Motor neuron (in vitro differentiated cells): Measurements from ENCODE around the gene DCAF15. TPM values are rescaled to one million over a fixed set of nuclear protein-coding genes. Genes with fewer than 3 reads are reported as not detected.

ENCODE experiments used
- ATAC-seq, 8 experiments: fragments of 200-7000 bp; cut with Tn5 transposase; replicated peaks in 6 of 8; 2 replicates each; pipeline ENCODE4 v1.8.0; 2021; ENCODE audit warnings: mild to moderate bottlenecking in 8 of 8, moderate library complexity in 8 of 8
- H3K27ac ChIP-seq, 2 donors: fragments of 250-450 bp; sonication (Bioruptor Pico); 2 replicates each; pipeline ENCODE4 v1.9.0; 2021; ENCODE audit warnings: antibody characterized with exemption in 2 of 2, mild to moderate bottlenecking in 2 of 2, moderate library complexity in 1 of 2
- H3K4me1 ChIP-seq, 2 donors: fragments of 250-450 bp; sonication (Bioruptor Pico); replicated peaks in 1 of 2; 2 replicates each; pipeline ENCODE4 v1.6.1; 2021; ENCODE audit warnings: antibody characterized with exemption in 2 of 2, mild to moderate bottlenecking in 2 of 2, moderate library complexity in 1 of 2
- H3K4me3 ChIP-seq, 5 donors: fragments of 250-450 bp; sonication (Bioruptor Pico); 2 replicates each; pipeline ENCODE4 v1.9.0; 2021; ENCODE audit warnings: antibody characterized with exemption in 5 of 5, mild to moderate bottlenecking in 5 of 5, moderate library complexity in 4 of 5
- WGBS, 10 experiments: fragments of 450-650 bp; shearing (Covaris generic); methylation state at CpG; one replicate each; pipeline ENCODE4 v1.0.0; 2022; 5-methylcytosine and 5-hydroxymethylcytosine counted together
- in situ Hi-C, 9 experiments: fragments of 400-800 bp; cut with MboI; loops; one replicate each; pipeline ENCODE4 v1.15.0; 2021; ENCODE audit warnings: low sequenced_read_pairs in 9 of 9, low pct_unique_long_range_greater_than_20kb in 2 of 9; ENCODE audit not compliant: unreplicated experiment in 9 of 9
- total RNA-seq, 8 experiments: library from RNA; unstranded; fragments of 300-600 nt; gene quantifications; 2 replicates each; pipeline versions ENCODE4 v1.2.3 to v1.2.4, GENCODE V29; 2022

DCAF15 gene
- total RNA-seq, 8 experiments from 2014 or later, result 8.4 to 46.5 (median 22.9) TPM

DNA sequence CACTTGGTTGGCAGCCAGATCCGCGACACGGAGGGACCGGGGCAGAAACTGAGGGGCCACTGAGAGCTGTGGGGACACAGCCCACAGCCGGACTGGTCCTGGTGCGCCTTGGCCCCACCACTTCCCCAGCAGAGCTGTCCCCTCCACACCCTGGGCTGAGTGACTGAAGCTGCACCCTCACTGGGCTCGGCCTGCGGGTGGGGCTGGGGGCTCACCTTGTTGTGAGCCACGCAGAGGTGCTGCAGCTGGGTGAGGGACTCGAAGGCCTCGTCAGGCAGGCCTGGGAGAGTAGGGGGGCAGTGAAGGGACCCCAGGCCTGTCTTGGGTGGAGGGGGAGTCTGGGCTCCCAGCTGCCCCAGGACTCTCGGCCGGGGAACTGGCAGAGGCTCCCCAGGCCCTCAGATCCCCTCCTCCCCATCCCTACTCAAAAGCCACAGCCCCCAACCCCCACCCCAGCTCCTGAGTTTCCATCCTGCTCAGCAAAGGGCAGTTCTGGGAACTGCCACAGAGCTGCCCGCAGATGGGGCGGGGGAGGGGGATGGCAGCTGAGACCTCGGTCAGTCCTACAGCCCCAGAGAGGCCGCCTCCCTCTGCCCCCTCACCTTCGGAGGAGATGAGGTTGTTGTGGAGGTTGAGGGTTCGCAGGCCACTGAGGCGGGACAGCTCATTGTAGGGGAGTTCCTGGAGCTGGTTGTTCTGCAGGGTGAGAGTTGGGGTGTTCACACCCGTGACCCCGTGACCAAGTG, 16.4 kb upstream of the DCAF15 start:
- peaks cover 18 to 23% of the 10 kb centered on the region in 2 donors for H3K4me1 ChIP-seq
- WGBS, 10 experiments, result 80 to 100% methylated on average over 1 of the region's 22 CpGs; no CpG with 5 or more reads in 8 of the 10 experiments
- ATAC-seq, result peak in 5 of 8 experiments; percentile 22 to 32 (median 28)
- no peak overlapping the region for H3K4me3 ChIP-seq
- in situ Hi-C loops, result no loop called here
- no peak overlapping the region for H3K27ac ChIP-seq

DNA sequence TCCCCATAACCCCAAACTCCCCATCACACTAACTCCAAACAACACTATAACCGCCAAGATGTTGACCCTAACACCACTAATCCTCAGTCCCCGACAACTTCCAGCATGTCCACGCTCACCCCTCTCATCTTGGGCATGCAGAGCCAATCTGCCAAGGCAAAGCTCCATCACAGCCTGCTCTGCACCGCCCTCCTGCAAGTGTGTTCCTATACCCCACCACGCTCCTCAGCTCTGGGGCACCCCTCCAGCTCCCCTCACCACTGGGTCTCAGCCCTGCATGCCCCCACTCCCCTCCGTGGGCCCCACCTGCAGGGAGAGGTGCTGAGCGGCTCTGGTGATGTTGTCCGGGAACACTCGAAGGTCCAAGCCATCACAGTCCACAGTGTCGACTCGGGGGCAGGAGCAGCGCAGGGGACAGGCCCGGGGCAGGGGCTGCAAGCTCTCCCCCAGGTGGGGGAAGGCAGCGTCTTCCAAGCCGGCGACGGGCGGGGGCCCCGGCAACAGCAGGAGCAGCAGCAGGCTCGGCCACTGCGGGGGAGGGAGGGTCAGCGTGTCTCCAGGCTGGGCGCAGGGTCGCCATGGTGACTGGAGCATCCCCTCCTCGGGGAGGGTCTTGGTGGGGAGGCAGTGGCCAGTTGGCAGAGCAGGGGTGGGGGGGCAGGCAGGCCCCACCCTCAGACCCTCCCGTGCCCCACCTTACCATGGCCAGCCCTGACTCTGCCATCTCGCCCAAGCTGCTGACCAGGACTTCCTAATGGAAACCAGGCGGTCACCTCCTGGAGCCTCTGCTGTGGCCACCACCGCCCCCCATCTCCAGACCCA, 14.6 kb upstream of the DCAF15 start:
- WGBS, 10 experiments, result no CpG with 5 or more reads among the region's 29 CpGs
- H3K4me1 ChIP-seq, result peaks cover 18 to 23% of the 10 kb centered on the region in 2 donors
- peak overlapping the region in 1 of 2 donors; percentile 26 for H3K27ac ChIP-seq
- peak overlapping the region in 3 of 5 donors; percentile 0 to 2 (median 0) for H3K4me3 ChIP-seq
- in situ Hi-C loops, result no loop called here
- ATAC-seq, result peak; percentile 23 to 78 (median 70)

DNA sequence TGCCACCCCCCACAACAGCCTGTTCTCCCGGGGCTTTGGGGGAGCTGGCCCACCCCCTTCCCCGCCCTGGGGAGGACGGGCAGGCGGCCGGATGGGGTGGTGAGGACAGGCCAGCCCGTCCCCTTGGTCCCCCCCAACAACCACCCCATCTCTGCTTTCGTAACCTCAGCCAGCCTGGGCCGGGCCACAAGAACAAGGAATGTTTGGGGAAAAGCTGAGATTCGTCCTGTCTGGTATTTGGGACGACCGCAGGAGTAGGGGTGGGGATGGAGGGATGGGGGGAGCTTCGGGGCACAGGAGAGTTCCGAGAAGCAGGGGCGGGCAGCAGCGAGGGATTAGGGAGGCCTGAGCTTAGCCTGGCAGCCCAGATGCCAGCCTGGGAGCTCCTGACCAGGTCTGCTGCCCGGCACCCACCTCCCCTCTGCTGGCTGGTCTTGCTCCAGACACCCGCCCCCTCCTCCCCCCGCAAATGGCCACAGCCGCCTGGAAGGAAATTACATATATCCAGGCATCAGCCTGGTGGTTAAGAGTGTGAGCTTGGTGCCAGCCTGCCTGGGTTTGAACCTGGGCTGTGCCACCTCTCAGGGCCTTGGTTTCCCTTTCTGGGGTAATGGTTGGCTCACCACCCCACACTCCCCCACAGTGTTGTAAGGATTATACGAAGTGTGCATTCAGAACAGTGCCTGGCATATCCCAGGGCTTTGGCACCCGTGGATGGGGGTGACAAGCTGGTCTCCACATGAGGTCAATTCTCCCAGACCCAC, 13.8 kb upstream of the DCAF15 start, which contains the start of gene PODNL1:
PODNL1 (minus strand) TSS at position 117 of the 764 bp plus-strand sequence. CDS start 236 bp downstream, outside the sequence.
- in situ Hi-C loops, result no loop called here
- 70 to 86% methylated on average over 1 to 2 of the region's 21 CpGs; no CpG with 5 or more reads in 8 of the 10 experiments for WGBS, 10 experiments
- ATAC-seq, result peak; percentile 39 to 74 (median 64)
- Histone ChIP-seq H3K27ac (peak within 1 kb of the TSS in 1 of 2 donors; percentile 26), H3K4me3 (peak within 1 kb of the TSS in 3 of 5 donors; percentile 0 to 2 (median 0)), H3K4me1 (peaks cover 18 to 23% of the 10 kb centered on the region in 2 donors)

DNA sequence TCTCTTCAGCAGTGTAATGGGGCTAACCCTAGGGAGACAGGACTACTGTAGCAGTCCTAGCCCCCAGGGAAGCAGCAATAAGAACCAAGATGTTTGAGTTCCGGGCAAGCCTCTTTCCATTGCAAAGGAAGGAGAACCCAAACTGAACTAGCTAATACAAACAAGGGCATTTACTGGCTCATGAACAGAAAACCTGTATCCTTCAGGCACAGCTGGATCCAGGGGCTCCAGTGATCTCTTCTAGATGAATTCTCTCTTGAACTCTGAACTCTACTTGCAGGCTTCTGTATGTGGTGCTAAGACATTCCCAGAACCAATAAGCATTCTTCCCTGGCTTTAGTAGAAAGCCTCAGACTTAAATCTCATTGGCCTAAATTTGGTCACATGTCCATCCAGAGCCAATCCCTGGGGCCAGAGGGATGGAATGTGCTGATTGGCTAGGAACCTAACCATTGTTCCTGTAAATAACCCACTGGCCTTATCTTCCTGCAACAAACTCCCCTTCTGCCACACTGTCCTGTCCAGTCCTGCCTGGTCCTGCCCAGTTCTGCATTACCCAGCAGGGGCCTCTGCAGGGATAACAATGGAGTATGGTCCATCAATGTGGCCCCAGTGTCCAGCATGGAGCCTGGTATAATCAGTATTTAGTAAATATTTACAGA, 10.2 kb upstream of the DCAF15 start:
- H3K4me3 ChIP-seq, result no peak overlapping the region
- H3K4me1 ChIP-seq, result peaks cover 10 to 13% of the 10 kb centered on the region in 2 donors
- in situ Hi-C loops, result no loop called here
- no peak overlapping the region for H3K27ac ChIP-seq
- ATAC-seq, result peak in 1 of 8 experiments; percentile 21
- WGBS, 10 experiments, result 83 to 100% (median 100%) methylated on average over 1 of the region's 1 CpG; no CpG with 5 or more reads in 6 of the 10 experiments

DNA sequence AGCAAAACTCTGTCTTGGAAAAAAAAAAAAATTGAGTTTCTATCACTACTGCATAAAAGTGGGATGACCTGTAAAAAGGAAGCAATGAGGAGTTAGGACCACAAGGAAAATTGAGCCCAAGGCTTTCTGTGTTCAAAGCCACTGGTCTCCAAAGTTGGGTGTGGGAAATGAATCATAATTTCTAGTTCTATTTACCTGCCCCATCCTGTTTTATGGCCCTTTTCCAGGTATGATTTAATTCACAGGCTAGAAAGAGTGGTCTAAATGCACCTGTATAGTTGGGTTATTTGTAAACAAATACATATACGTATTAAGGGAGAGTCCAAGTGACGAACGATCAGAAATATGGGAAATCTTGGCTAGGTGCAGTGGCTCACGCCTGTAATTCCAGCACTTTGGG, 5.9 kb upstream of the DCAF15 start:
- in situ Hi-C loops, result no loop called here
- no peak overlapping the region for H3K4me3 ChIP-seq
- no peaks in the 10 kb centered on the region for H3K4me1 ChIP-seq
- ATAC-seq, result no peak
- 80 to 95% (median 92%) methylated on average over 1 to 4 of the region's 4 CpGs; no CpG with 5 or more reads in 5 of the 10 experiments for WGBS, 10 experiments
- H3K27ac ChIP-seq, result no peak overlapping the region

DNA sequence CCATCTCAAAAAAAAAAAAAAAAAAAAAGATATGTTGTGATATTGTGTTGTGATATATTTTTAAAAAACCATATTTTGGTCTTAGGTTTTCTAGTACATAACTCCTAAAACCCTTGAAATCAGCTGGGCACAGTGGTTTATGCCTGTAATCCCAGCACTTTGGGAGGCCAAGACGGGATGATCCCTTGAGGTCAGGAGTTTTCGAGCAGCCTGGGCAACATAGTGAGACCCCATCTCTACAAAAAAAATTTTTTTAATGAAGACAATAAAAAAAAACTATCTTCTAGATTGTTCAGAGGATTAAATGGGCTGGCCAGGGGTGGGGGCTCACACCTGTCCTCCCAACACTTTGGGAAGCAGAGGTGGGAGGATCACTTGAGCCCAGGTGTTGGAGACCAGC, 1.3 kb upstream of the DCAF15 start:
- no peak for ATAC-seq
- H3K27ac ChIP-seq, result no peak overlapping the region
- in situ Hi-C loops, result no loop called here
- 57 to 83% (median 73%) methylated on average over 1 to 2 of the region's 2 CpGs; no CpG with 5 or more reads in 3 of the 10 experiments for WGBS, 10 experiments
- no peak overlapping the region for H3K4me3 ChIP-seq
- H3K4me1 ChIP-seq, result peaks cover 6 to 8% of the 10 kb centered on the region in 2 donors

DNA sequence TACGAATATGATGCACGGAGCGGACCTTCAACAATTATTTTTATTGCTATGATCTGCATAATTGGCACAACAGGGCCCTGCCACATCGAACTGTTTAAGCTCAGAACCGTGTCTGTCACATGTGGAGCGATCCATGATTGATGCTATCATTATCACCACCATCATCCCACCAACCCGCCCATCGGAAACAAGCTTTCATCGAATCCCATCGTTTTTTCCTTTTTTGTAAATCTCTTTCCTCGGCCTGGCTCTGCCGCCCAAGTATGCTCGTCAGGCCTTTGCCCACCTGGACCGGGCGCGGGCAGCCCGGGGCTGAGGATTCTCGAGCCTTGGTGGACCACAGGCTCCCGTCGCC, 533 bp upstream of the DCAF15 start:
- H3K27ac ChIP-seq, result peak overlapping the region; percentile 55 to 73
- peak in 3 of 8 experiments; percentile 0 to 17 (median 14) for ATAC-seq
- WGBS, 10 experiments, result 0 to 28% (median 7%) methylated on average over 2 to 12 of the region's 20 CpGs; no CpG with 5 or more reads in 2 of the 10 experiments
- peaks cover 6 to 8% of the 10 kb centered on the region in 2 donors for H3K4me1 ChIP-seq
- H3K4me3 ChIP-seq, result peak overlapping the region; percentile 34 to 41 (median 35)
- in situ Hi-C loops, result no loop called here

DNA sequence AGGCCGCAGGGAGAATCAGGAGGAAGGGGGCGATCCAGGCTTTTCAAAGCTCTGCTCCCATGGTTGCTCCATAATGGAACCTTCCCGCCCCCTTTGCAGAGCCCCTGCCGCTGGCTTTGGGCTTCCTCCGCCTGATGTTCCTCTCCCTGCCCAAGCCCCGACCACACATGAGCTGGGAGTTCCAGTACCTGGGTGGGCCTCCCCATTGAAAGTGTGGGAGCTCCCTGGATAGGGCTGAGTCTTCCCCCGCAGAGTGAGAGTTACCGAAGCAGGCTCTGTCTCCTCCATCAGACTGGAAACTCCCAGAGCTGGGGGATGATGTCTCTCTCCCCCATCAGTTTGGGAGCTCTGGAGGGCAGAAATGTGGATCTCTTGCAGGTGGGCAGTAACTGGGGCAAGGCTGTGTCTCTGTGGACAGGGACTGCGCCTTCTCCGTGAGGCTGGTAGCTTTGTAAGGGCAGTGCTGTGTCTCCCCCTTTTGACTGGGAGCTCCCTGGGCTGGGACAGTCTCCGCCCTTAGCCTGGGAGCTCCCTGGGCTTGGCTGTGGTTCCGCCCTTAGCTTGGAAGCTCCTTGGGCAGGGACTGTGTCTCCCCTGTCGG, 722 bp downstream of the DCAF15 start:
- in situ Hi-C loops, result no loop called here
- 10 to 38% (median 27%) methylated on average over 2 to 4 of the region's 13 CpGs; no CpG with 5 or more reads in 7 of the 10 experiments for whole genome bisulfite sequencing, 10 experiments
- H3K27ac ChIP-seq, result peak overlapping the region; percentile 93 to 95
- peaks cover 6 to 8% of the 10 kb centered on the region in 2 donors for H3K4me1 ChIP-seq
- peak overlapping the region; percentile 65 to 85 (median 71) for H3K4me3 ChIP-seq
- peak in 3 of 8 experiments; percentile 42 to 66 (median 54) for ATAC-seq

DNA sequence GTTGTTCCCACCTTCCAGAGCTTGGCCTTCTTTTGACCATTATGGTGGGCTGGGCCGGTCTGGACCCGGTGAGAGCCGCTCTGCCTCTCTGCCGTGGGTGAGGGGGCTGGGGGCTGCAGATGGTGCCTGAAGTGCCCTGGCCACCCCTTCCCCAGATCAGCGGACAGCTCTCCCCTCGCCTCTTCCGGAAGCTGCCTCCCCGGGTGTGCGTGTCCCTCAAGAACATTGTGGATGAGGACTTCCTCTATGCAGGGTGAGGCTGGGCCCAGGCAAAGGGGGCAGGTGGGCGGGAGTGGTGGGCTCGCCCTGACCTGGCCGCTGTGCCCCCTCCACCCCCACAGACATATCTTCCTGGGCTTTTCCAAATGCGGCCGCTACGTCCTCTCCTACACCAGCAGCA, 1.9 kb downstream of the DCAF15 start:
- Histone ChIP-seq H3K27ac (no peak overlapping the region), H3K4me3 (no peak overlapping the region), H3K4me1 (peaks cover 6 to 8% of the 10 kb centered on the region in 2 donors)
- 60 to 100% (median 95%) methylated on average over 1 to 8 of the region's 15 CpGs; no CpG with 5 or more reads in 6 of the 10 experiments for WGBS, 10 experiments
- in situ Hi-C loops, result no loop called here
- no peak for ATAC-seq

DNA sequence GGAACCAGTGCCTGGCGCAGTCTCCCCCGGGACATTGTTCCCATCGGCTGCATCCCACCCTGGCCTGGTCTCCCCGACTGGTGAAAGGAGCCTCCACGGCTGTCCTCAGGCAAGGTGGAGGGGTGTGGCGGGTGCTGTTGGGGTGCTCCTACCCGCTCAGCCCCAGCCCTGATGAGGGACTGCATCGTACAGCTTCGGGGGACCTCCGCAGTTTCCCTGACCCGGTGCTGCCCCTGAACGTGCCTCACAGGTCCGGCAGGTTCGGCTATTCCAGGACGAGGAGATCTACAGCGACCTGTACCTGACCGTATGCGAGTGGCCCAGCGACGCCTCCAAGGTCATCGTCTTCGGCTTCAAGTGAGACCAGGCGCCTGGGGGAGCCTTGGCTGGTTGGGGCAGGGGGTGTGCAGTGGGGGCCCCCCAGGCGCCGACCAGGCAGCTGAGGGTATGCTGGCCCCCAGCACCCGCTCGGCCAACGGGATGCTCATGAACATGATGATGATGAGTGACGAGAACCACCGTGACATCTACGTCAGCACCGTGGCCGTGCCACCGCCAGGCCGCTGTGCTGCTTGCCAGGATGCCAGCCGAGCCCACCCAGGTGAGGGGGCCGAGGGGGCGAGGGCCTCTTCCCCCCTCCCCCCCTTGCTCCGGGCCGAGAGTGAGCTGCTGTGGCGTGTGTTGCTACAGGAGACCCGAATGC, 3.5 kb downstream of the DCAF15 start:
- in situ Hi-C loops, result no loop called here

DNA sequence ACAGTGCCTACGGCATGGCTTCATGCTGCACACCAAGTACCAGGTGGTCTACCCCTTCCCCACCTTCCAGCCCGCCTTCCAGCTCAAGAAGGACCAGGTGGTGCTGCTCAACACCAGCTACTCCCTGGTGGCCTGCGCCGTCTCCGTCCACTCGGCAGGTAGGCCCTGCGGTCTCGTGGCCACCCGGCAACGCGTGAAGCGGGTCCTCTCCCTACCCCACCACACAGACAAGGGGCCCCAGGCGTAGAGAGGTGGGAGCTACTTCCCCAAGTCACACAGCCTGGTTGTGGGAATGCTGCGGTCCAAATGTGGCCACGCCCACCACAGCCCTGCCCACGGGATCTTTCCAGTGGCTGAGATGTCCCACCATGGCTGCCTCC, 4.0 kb downstream of the DCAF15 start:
- WGBS, 10 experiments, result 80 to 94% (median 92%) methylated on average over 1 to 5 of the region's 16 CpGs; no CpG with 5 or more reads in 5 of the 10 experiments
- in situ Hi-C loops, result no loop called here
- H3K4me3 ChIP-seq, result no peak overlapping the region
- no peak for ATAC-seq
- peaks cover 6 to 8% of the 10 kb centered on the region in 2 donors for H3K4me1 ChIP-seq
- H3K27ac ChIP-seq, result no peak overlapping the region

More for the DNA sequence above, 3.5 kb downstream of the DCAF15 start:
- 81 to 100% (median 96%) methylated on average over 1 to 9 of the region's 42 CpGs; no CpG with 5 or more reads in 4 of the 10 experiments for WGBS, 10 experiments
- no peak overlapping the region for H3K27ac ChIP-seq
- H3K4me1 ChIP-seq, result peaks cover 6 to 8% of the 10 kb centered on the region in 2 donors
- H3K4me3 ChIP-seq, result no peak overlapping the region
- no peak for ATAC-seq
